OCI-LY3 (cell line): ENCODE results near the gene NKTR.
"Not testable (repeated sequence)": the region's sequence is repeated elsewhere in the genome, so short reads cannot be mapped to it uniquely, and the experiment has no call there.

Source experiments
- H2AFZ ChIP-seq: fragments of 200-600, 300-600 bp; shearing (Covaris generic); 2 replicates; pipeline ENCODE4 v1.6.0; 2014; ENCODE audit warnings: antibody characterized with exemption, low read depth, low read length
- H3K27ac ChIP-seq: fragments of 200-600, 300-600 bp; sonication (generic); 2 replicates; pipeline ENCODE4 v1.5.1; 2014; ENCODE audit warnings: mild to moderate bottlenecking, low read length, moderate library complexity, mixed read lengths
- H3K27me3 ChIP-seq: fragments of 200-600, 300-600 bp; sonication (generic); 2 replicates; pipeline ENCODE4 v1.6.1; 2014; ENCODE audit warnings: low read depth, low read length, mixed read lengths
- H3K36me3 ChIP-seq: fragments of 200-600, 300-600 bp; sonication (generic); replicated peaks from 2 replicates; pipeline ENCODE3; 2014; ENCODE audit warnings: low read depth, low read length, mixed read lengths
- H3K4me1 ChIP-seq: fragments of 300-600, 200-600 bp; sonication (generic); 2 replicates; pipeline ENCODE4 v1.6.1; 2014; ENCODE audit warnings: low read length, mixed read lengths
- H3K4me2 ChIP-seq: fragments of 200-600, 300-600 bp; sonication (generic); 2 replicates; pipeline ENCODE4 v1.6.1; 2014; ENCODE audit warnings: low read length, mixed read lengths
- H3K4me3 ChIP-seq: fragments of 300-600, 200-600 bp; sonication (generic); 2 replicates; pipeline ENCODE4 v1.5.1; 2014; ENCODE audit warnings: antibody characterized with exemption, mild to moderate bottlenecking, low read length, moderate library complexity
- H3K79me2 ChIP-seq: fragments of 300-600, 200-600 bp; shearing (Covaris generic); 2 replicates; pipeline ENCODE4 v1.6.1; 2014; ENCODE audit warnings: mild to moderate bottlenecking, low read length, mixed read lengths
- H3K9ac ChIP-seq: fragments of 300-600, 200-600 bp; shearing (Covaris generic); 2 replicates; pipeline ENCODE4 v1.6.0; 2014; ENCODE audit warnings: mild to moderate bottlenecking, low read length, moderate library complexity
- H3K9me3 ChIP-seq: fragments of 200-600, 300-600 bp; shearing (Covaris generic); 2 replicates; pipeline ENCODE4 v1.6.1; 2014; ENCODE audit warnings: low read length, mixed read lengths; ENCODE audit not compliant: insufficient read depth
- H4K20me1 ChIP-seq: fragments of 200-600, 300-600 bp; sonication (generic); 2 replicates; pipeline ENCODE4 v1.6.1; 2016; ENCODE audit warnings: low read length, mixed read lengths; ENCODE audit not compliant: insufficient read depth
- CTCF ChIP-seq: fragments of 200-600, 300-600 bp; sonication (generic); IDR thresholded peaks from 2 replicates; pipeline ENCODE4 v1.5.1; 2014; ENCODE audit warnings: antibody characterized with exemption, low read length, low read depth
- EZH2phosphoT487 ChIP-seq: fragments of 200-600 bp; shearing (Covaris generic); IDR thresholded peaks from 2 replicates; pipeline ENCODE4 v1.6.1; 2018; ENCODE audit warnings: antibody characterized with exemption, mixed run types, low read depth

NKTR gene

GRCh38 chr3:42600111-42600957 is at the start of gene NKTR:
Gene NKTR (plus strand): TSS chr3:42600686. CDS start chr3:42601007, 321 bp downstream.
- Histone ChIP-seq H2AFZ (peak within 1 kb of the TSS; percentile 85), H3K27me3 (no peaks in the 10 kb centered on the region), H3K9me3 (no peaks in the 10 kb centered on the region), H3K9ac (peak within 1 kb of the TSS; percentile 86), H3K4me3 (peak within 1 kb of the TSS; percentile 80), H3K4me2 (peak within 1 kb of the TSS; percentile 79), H3K79me2 (peaks cover 45% of the 10 kb centered on the region), H3K27ac (peak within 1 kb of the TSS; percentile 89), H3K4me1 (peaks cover 9% of the 10 kb centered on the region), H3K36me3 (peaks cover 31% of the 10 kb centered on the region), H4K20me1 (peaks cover 14% of the 10 kb centered on the region; the same call in 1 of the 2 replicates)
- no peak for TF ChIP-seq EZH2phosphoT487
- no peak for TF ChIP-seq CTCF

- Histone ChIP-seq H3K36me3 (peaks cover 36% of the 10 kb centered on the region), H3K4me1 (peaks cover 2% of the 10 kb centered on the region; the same call in 1 of the 2 replicates), H3K27me3 (no peaks in the 10 kb centered on the region), H3K79me2 (no peaks in the 10 kb centered on the region), H3K4me2 (no peak overlapping the region), H4K20me1 (peaks cover 6% of the 10 kb centered on the region; the same call in 1 of the 2 replicates), H3K9ac (no peak overlapping the region), H2AFZ (no peak overlapping the region), H3K9me3 (no peaks in the 10 kb centered on the region), H3K4me3 (no peak overlapping the region), H3K27ac (no peak overlapping the region)
- TF ChIP-seq CTCF, result no peak
- no peak for TF ChIP-seq EZH2phosphoT487
These were observed 47.7 kb upstream of the NKTR start for GRCh38 chr3:42552830-42553229.

GRCh38 chr3:42556089-42556632 is 44.3 kb upstream of the NKTR start:
- no peaks in the 10 kb centered on the region for H3K79me2 ChIP-seq
- no peaks in the 10 kb centered on the region for H3K27me3 ChIP-seq
- H3K4me2 ChIP-seq, result no peak overlapping the region
- H3K4me3 ChIP-seq, result no peak overlapping the region
- no peaks in the 10 kb centered on the region for H3K9me3 ChIP-seq
- TF ChIP-seq EZH2phosphoT487, result no peak
- TF ChIP-seq CTCF, result no peak
- 0 out of 2 replicates have a peak, but pooled peaks cover 2% of the 10 kb centered on the region for H4K20me1 ChIP-seq
- H3K9ac ChIP-seq, result no peak overlapping the region
- peaks cover 41% of the 10 kb centered on the region for H3K36me3 ChIP-seq
- H2AFZ ChIP-seq, result no peak overlapping the region
- no peak overlapping the region for H3K27ac ChIP-seq
- no peaks in the 10 kb centered on the region for H3K4me1 ChIP-seq

GRCh38 chr3:42556817-42557216 is 43.7 kb upstream of the NKTR start:
- H3K79me2 ChIP-seq, H3K4me2 ChIP-seq, H3K27me3 ChIP-seq, H4K20me1 ChIP-seq, H3K27ac ChIP-seq, H3K9me3 ChIP-seq, H2AFZ ChIP-seq, H3K4me3 ChIP-seq, H3K9ac ChIP-seq, H3K4me1 ChIP-seq: not testable (repeated sequence)
- H3K36me3 ChIP-seq, result peaks cover 45% of the 10 kb centered on the region
